ENCODE measurements around the gene OLIG1. TPM values are rescaled to one million over a fixed set of nuclear protein-coding genes. Genes with fewer than 3 reads are reported as not detected.

Gene OLIG1
- total RNA-seq, 1 experiment from 2014 or later, result not detected

DNA sequence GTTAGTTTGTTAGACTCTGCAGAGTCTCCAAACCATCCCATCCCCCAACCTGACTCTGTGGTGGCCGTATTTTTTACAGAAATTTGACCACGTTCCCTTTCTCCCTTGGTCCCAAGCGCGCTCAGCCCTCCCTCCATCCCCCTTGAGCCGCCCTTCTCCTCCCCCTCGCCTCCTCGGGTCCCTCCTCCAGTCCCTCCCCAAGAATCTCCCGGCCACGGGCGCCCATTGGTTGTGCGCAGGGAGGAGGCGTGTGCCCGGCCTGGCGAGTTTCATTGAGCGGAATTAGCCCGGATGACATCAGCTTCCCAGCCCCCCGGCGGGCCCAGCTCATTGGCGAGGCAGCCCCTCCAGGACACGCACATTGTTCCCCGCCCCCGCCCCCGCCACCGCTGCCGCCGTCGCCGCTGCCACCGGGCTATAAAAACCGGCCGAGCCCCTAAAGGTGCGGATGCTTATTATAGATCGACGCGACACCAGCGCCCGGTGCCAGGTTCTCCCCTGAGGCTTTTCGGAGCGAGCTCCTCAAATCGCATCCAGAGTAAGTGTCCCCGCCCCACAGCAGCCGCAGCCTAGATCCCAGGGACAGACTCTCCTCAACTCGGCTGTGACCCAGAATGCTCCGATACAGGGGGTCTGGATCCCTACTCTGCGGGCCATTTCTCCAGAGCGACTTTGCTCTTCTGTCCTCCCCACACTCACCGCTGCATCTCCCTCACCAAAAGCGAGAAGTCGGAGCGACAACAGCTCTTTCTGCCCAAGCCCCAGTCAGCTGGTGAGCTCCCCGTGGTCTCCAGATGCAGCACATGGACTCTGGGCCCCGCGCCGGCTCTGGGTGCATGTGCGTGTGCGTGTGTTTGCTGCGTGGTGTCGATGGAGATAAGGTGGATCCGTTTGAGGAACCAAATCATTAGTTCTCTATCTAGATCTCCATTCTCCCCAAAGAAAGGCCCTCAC, 44.2 kb upstream of the OLIG1 start, which contains the start of gene OLIG2:
TSS of gene OLIG2 (plus strand) at position 447 of the 954 bp plus-strand sequence. CDS start 928 bp downstream, outside the sequence.
- peaks cover 12% of the 10 kb centered on the region; the same call in 1 of the 2 replicates for H3K27me3 ChIP-seq (ENCODE audit: insufficient read depth, low read length)
- DNase-seq (ENCODE audit: low read depth, low spot score) (no peak), ATAC-seq (no peak)
- intact Hi-C loops (cut with micrococcal nuclease), result no loop called here
- no peak within 1 kb of the TSS for H3K4me2 ChIP-seq (ENCODE audit: low read length)
- no peak within 1 kb of the TSS for H3K9ac ChIP-seq (ENCODE audit: low read length)
- ChIA-PET POLR2A (no interaction called here), CTCF (interaction anchor here (0.6 kb wide), 1 partner anchor 99 kb away, joined by 3 read pairs; no protein-coding TSS in a partner anchor), RAD21 (ENCODE audit: low non-redundant PET in 1 of 2, low total read pairs in 2 of 2, uncharacterized antibody in 2 of 2, unreplicated experiment in 2 of 2) (no interaction called here)
- TF ChIP-seq SRF (IDR thresholded peaks at IDR 0.05; ENCODE audit: low read depth) (no peak), FOSL1 (IDR thresholded peaks at IDR 0.05; ENCODE audit: low read depth) (no peak), ZFX (IDR thresholded peaks at IDR 0.05) (no peak), ZNF274 (IDR thresholded peaks at IDR 0.05; ENCODE audit: low read depth, low read length) (no peak), ELF1 (IDR thresholded peaks at IDR 0.05; ENCODE audit: borderline replicate concordance, low read depth) (no peak), CBX3 (IDR thresholded peaks at IDR 0.05; ENCODE audit: low read depth) (no peak), CEBPB (IDR thresholded peaks at IDR 0.05; ENCODE audit: low read depth) (no peak), EZH2phosphoT487 (IDR thresholded peaks at IDR 0.05; ENCODE audit: borderline replicate concordance) (no peak), SIN3A (IDR thresholded peaks at IDR 0.05; ENCODE audit: low read depth) (no peak), SP1 (IDR thresholded peaks at IDR 0.05; ENCODE audit: low read depth) (no peak), POLR2AphosphoS5 (IDR thresholded peaks at IDR 0.05; ENCODE audit: low read depth, low read length) (no peak), JUND (IDR thresholded peaks at IDR 0.05) (no peak)
- TF ChIP-seq, protein P1, sequence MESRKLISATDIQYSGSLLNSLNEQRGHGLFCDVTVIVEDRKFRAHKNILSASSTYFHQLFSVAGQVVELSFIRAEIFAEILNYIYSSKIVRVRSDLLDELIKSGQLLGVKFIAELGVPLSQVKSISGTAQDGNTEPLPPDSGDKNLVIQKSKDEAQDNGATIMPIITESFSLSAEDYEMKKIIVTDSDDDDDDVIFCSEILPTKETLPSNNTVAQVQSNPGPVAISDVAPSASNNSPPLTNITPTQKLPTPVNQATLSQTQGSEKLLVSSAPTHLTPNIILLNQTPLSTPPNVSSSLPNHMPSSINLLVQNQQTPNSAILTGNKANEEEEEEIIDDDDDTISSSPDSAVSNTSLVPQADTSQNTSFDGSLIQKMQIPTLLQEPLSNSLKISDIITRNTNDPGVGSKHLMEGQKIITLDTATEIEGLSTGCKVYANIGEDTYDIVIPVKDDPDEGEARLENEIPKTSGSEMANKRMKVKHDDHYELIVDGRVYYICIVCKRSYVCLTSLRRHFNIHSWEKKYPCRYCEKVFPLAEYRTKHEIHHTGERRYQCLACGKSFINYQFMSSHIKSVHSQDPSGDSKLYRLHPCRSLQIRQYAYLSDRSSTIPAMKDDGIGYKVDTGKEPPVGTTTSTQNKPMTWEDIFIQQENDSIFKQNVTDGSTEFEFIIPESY (IDR thresholded peaks at IDR 0.05; ENCODE audit: extremely low read depth, insufficient replicate concordance, low read length), result no peak
- TF ChIP-seq, protein P2, sequence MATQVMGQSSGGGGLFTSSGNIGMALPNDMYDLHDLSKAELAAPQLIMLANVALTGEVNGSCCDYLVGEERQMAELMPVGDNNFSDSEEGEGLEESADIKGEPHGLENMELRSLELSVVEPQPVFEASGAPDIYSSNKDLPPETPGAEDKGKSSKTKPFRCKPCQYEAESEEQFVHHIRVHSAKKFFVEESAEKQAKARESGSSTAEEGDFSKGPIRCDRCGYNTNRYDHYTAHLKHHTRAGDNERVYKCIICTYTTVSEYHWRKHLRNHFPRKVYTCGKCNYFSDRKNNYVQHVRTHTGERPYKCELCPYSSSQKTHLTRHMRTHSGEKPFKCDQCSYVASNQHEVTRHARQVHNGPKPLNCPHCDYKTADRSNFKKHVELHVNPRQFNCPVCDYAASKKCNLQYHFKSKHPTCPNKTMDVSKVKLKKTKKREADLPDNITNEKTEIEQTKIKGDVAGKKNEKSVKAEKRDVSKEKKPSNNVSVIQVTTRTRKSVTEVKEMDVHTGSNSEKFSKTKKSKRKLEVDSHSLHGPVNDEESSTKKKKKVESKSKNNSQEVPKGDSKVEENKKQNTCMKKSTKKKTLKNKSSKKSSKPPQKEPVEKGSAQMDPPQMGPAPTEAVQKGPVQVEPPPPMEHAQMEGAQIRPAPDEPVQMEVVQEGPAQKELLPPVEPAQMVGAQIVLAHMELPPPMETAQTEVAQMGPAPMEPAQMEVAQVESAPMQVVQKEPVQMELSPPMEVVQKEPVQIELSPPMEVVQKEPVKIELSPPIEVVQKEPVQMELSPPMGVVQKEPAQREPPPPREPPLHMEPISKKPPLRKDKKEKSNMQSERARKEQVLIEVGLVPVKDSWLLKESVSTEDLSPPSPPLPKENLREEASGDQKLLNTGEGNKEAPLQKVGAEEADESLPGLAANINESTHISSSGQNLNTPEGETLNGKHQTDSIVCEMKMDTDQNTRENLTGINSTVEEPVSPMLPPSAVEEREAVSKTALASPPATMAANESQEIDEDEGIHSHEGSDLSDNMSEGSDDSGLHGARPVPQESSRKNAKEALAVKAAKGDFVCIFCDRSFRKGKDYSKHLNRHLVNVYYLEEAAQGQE (IDR thresholded peaks at IDR 0.05; ENCODE audit: low read depth), result no peak
- TF ChIP-seq, protein P3, sequence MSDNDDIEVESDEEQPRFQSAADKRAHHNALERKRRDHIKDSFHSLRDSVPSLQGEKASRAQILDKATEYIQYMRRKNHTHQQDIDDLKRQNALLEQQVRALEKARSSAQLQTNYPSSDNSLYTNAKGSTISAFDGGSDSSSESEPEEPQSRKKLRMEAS (IDR thresholded peaks at IDR 0.05), result no peak
- TF ChIP-seq, protein P4, sequence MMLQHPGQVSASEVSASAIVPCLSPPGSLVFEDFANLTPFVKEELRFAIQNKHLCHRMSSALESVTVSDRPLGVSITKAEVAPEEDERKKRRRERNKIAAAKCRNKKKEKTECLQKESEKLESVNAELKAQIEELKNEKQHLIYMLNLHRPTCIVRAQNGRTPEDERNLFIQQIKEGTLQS (IDR thresholded peaks at IDR 0.05), result no peak
- H3K4me1 ChIP-seq (ENCODE audit: control insufficient read depth in 1 of 2, insufficient read depth in 2 of 2, low read length in 2 of 2), result no peaks in the 10 kb centered on the region
- no peaks in the 10 kb centered on the region for H3K9me3 ChIP-seq (ENCODE audit: control insufficient read depth in 1 of 2, insufficient read depth in 1 of 2, low read depth in 1 of 2, low read length in 2 of 2)
- no peak within 1 kb of the TSS for H3K4me3 ChIP-seq (replicated peaks in 1 of 2; ENCODE audit: low read depth in 1 of 2, low read length in 2 of 2)
- no peaks in the 10 kb centered on the region for H3K36me3 ChIP-seq (ENCODE audit: control insufficient read depth in 1 of 2, insufficient read depth in 2 of 2, low read length in 2 of 2)
- no peaks in the 10 kb centered on the region for H3K9me2 ChIP-seq (ENCODE audit: insufficient read depth)
- H3K79me2 ChIP-seq (ENCODE audit: insufficient read depth, low read length), result no peaks in the 10 kb centered on the region
- no peak within 1 kb of the TSS for H3K27ac ChIP-seq (ENCODE audit: low read depth, low read length)
- BruUV-seq (replicated peaks), result no TSS peak
- H4K20me1 ChIP-seq (ENCODE audit: insufficient read depth), result no peaks in the 10 kb centered on the region
- no peak within 1 kb of the TSS for H2AFZ ChIP-seq (ENCODE audit: low read depth, low read length, poor library complexity, severe bottlenecking)
